Medulla oblongata (tissue), 1 donor: ENCODE results near the gene CREB1.

Experiments
- DNase-seq: peaks from one replicate; pipeline ENCODE4 v3.0.0-alpha.2; 2015; ENCODE audit errors: extremely low spot score

The CREB1 gene

DNA sequence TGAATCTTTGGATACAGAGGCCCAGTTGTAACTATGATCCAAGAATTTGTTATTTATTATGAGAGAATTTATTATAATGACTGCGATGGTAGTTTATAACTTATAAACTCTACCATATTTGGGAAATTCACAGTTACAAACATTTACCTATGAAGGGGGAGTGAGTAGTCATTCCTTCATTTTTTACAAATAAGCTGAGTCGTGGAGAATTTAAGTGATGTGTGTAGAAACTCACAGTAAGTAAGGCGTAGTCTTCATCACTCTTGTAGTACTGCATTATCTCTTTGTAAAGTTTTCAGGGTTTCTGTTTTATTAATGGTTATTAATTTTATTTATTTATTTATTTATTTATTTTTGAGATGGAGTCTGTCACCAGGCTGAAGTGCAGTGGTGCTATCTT lies 13.5 kb downstream of the CREB1 start:
- DNase-seq = no peak

DNA sequence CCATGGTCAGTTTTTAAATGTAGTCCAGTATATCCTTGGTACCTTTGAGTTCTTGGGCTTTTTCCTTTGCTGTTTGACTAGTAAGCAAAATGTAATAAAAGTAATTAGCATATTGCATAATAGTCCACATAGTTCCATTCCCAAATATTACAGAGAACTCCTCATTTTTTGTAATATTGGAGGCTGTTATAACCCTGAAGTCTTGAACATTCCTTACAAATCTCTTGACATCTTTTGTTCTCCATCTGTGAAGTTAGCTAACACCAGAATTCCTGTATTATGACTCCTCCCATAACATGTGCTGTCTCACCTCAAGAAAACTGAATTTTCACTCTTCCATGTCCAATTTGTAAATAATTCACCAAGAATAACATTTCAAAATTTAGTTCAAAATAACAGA lies 17.1 kb downstream of the CREB1 start:
- no peak for DNase-seq

DNA sequence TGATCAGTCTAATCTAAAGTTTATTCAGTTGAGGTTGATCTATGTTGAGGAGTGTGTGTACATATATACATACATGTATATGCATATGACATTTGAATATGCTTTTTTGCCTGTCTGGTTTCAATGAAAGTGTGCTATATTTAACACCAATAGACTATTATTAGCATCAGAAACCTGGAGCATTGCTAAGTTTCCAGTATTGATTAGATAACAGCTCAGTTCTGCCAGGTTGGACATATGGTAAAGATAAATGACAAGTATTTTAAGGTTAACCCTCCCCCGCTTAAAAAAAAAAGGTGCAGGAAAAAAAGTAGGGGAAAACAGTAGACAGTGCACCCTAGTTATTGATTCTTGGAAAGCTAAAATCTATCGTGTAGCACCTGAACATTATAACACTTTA lies 19.4 kb downstream of the CREB1 start:
- no peak for DNase-seq

DNA sequence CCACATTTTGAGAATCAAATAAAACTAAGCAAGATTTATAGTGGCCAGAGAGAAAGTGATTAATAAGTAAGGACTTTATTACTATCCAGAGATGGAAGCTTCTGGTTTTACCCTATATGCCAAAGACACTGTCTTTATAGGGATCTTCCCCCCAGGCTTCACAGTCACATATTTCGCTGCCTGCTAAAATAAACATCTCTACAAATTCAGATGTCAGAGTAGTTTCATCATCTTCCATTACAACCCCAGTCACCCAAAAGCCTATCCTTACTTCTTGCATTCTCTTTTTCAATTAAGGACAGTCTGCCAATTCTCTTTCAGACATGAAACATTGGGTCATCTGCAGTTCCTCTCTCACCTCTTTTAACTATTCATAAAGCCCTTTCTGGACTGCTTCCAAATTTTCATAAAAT lies 28.3 kb downstream of the CREB1 start:
- no peak for DNase-seq

DNA sequence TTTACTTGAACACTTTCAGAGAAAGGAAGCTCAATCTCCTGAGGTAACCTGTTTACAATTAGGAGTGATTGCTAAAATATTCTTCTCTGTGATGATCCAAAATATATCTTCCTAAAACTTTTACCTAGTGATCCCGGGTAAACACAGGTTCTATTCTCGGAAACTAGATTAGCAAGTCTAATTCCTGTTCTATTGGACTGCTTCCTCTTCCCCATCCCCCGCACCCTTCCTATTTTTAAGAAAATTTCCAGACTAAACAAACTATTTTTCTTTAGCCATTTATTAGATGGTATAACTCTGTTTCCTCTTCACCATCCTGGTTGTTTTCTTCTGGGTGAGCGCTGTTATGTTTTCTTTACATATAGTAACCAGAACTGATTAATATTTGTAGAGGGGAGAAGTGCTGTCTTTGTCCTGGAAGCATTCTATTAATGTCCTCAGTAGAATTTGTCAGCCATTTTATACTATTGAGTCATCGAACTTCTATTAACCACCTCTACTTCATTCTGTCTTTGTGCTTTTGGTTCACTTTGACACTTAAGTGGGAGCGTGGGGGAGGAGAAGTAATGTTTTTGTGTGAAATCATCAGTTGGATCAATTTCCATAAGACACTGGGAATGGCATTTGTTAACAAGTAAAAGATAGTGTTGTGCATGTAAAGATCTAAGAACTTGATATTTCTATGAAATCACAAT lies 31.8 kb downstream of the CREB1 start:
- DNase-seq = no peak

DNA sequence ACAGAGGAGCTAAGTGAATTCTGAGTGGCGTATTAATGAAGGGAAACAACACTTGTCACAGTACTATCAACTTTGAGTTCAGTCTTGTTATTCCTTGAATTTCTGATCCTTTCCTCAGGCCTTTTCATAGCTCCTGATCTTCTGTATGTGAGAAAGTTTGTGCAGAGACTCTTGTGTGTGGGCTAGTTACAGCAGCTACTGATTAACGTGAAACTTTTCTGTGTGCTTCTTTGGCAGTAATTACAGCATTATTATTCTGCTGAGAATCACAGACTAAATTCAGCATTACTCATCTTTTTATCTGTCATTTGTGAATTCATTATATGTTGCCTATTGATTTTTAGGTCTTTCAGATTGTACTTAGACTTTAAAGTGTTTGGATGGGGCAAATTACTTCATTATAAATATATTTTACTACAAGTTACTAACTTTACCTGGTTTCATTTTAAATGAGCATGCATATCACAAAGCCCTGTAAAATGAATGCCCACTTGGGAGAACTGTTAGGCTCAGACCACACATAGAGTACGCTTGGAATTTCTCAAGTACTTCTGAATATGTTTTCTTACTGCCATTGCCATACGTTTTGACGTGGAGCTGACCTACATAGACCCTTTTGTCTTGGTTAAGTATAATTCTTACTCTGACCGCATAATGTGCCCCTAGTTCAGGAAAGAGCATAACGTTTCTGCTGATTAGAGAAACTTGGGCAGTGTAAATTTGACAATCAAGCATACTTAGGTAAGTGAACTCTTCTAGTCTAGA lies 36.2 kb downstream of the CREB1 start:
- no peak for DNase-seq

DNA sequence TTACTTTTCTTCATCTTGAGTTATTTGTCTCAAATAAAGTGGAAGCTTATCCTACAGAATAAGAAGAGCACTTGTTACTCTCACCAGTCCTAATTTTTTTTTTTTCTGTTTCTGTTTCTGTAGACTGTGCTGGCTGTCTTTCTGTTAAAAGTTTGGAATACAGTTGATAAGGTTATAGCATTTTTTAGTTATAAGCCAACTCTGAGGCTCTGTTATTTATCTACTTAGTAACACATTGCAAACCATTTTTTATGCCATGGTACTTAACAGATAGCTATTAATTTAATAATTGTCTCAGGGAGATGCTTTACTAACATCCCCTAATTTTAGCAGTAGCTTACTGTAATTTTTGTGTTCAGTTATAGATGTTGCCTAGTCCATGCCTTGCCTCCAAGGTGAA lies 37.9 kb downstream of the CREB1 start:
- no peak for DNase-seq

DNA sequence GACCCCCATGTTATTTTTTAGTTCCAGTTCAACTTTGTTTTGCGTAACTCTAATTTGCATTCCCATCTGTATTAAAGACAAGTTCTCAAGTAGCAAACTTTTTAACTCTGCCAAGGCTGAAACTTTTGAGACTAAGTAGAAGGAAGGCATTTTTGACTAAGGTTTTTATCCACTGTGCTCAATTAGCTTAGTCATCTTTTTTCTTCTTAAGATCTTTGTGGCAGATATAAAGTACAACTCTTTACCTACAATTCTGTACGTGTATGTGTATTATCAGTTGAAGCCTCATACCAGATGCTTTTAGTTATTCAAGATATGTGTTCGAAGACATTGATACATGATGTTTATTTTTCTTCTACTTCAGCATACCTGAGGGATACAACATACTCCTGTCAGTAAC lies 41.6 kb downstream of the CREB1 start:
- DNase-seq = no peak

DNA sequence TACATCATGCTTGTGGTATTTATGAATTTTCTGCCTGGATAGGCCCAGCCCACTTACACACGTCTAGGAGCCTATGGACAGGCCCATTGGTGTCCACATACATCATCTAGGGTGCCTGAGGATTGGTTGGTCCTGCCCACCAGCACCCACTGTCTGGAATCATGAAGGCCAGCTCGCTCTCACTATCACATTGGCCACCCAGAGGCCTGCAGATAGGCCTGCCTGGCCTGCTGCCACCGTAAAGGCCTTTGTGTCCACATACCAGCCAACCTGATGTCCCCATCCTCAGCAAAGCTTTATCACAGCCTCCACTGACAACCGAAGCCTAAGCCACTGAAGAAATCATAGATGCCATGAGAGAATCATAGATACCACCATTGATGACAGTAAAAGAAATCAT lies 55.2 kb downstream of the CREB1 start:
- DNase-seq = no peak

DNA sequence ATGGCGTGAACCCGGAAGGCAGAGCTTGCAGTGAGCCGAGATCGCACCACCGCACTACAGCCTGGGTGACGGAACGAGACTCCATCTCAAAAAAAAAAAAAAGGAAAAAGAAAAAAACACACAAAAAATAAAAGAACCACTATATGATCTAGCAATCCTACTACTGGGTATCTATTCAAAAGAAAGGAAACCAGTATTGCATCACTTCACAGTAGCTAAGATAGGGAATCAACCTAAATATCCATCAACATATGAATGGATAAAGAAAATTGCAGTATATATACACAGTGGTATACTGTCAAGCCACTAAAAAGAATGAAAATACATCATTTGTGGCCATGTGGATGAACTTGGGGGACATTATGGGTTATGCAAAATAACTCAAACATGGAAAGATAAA lies 57.5 kb downstream of the CREB1 start:
- DNase-seq = no peak

DNA sequence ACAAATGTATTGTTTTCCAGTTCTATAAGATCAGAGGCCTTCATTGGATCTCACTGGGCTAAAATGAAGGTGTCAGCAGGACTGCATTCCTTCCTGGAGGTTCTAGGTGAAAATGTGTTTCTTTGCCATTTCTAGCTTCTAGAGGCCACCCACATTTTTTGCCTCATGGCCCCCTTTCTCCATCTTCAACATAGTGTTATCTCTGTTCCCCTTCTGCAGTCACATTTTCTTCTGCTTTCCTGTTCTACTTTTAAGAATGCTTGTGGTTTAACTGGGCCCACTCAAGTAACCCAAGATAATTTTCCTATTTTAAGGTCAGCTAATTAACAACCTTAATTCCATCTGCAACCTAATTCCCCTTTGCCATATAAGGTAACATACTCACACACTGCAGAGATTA lies 59.4 kb downstream of the CREB1 start:
- no peak for DNase-seq

DNA sequence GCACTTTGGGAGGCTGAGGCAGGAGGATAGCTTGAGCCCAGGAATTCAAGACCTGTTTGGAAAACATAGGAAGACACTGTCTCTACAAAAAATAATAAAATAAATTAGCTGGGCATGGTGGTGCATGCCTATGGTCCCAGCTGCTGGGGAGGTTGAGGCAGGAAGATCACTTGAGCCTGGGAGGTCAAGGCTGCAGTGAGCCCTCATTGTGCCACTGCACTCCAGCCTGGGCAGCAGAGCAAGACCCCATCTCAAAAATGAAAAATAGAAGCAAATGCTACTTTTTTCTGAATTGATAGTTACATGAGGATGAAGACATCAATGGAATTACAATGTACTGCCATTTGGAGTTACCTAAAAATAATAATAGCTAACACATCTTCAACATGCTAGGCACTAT lies 63.5 kb downstream of the CREB1 start:
- no peak for DNase-seq

DNA sequence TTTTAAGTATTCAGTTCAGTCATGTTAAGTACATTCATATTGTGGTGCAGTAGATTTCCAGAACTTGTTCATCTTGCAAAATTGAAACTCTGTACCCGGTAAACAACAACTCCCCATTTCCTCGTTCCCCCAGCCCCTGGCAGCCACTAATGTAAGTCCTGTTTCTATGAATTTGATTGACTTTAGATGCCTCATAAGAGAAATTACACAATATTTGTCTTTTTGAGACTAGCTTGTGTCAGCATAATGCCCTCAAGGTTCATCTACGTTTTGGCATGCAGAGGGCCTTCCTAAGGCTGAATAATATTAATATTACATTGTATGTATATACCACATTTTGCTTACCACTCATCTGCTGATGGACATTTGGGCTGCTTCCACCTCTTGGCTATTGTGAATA lies 64.5 kb downstream of the CREB1 start:
- no peak for DNase-seq

DNA sequence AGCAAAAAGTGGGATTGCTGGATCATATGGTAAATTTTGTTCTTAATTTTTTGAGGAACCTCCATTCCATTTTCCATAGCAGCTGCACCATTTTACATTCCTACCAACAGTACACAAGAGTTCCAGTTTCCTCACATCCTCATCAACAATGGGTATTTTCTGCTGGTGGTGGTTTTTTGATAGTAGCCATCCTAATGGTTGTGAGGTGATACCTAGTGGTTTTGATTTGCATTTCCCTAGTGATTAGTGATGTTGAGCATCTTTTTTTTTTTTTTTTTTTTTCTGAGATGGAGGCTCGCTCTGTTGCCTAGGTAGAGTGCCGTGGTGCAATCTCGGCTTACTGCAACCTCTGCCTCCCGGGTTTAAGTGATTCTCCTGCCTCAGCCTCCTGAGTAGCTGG lies 65.0 kb downstream of the CREB1 start:
- DNase-seq = no peak

DNA sequence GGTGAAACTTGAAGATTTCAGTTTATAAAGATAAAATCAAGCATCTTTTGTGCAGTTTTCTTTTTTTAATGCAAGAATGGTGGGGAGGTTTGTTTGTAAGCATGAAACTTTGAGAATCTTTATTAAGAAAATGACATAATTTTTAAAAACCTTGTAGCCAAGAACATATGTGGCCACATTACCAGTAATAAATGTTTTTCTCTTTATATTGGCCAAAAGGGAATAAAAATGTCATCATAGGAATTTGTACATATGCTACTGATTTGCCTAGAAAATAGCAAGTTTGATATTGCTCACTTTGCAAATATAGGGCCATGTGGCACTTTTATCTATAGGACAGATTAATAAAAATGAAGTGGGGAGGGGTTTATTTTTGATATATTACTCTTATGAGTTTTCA lies 69.9 kb downstream of the CREB1 start:
- no peak for DNase-seq

DNA sequence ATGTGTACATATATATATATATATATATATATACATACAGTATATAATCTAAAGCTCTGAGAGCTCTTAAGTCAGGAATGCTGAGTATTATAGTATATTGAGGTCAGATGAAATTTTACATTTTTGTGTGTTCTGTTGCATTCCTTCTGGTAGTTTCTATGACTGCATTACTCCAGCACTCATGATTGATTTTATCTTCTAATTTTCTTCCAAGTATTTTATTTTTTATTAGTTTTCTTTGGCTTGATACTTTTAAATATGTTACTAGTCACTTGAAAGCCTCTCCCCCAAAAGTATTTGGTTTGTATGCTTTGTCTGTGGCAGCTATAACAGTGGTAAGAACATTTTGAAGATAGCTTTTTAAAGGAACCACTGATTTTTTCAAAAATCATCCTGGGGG lies 70.5 kb downstream of the CREB1 start:
- DNase-seq = no peak

DNA sequence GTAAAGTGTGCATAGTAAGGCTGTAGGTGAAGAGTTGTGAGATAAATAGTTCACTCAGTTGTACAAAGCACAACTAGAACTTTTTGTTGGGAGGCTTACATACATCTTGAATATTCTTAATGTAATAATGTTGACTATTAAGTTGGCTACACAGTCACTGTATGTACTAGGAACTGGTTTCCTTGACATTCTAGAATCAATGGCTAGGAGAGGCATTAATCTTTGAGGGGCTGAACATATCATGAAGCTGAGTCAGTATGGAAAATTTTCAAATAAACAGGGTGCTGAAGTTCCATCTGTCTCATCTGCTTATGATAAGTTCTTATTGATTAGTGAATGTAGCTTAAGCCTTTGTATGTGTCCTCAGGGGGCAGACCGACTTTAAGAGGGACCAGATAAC lies 72.0 kb downstream of the CREB1 start:
- no peak for DNase-seq

DNA sequence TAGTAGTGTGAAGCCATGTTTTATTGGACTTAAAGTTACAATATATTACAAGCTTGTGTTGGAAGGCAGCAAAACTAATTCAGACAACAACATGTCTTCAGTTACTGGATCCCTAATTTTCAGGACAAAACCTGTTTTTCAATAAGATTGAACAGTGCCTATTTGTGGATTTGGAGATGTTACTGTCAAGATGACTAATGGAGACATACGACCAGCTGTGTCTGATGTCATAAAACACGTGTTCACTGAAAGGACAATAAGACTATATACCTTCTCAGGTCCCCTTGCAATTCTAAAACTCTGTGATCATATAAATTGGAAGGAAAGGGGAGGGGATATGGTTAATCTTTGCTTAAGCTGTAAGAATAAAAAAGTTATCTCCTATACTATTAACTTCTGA lies 73.7 kb downstream of the CREB1 start:
- no peak for DNase-seq

DNA sequence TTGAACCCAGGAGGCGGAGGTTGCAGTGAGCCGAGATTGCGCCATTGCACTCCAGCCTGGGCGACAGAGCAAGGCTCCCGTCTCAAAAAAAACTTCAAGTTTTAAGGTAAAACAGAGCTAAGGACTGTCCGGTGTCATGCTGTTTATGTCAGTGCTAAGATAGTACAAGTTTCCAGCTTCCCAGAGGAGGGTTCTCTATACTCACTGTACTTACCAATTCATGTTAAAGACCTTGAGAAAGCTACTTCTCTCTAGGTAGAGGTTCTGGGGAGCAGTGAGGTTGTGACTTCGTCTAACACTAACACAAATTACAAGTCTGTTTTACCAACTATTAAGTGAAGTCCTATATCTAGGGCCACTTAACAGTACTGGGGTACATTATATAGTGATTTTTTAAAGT lies 76.6 kb downstream of the CREB1 start:
- no peak for DNase-seq

DNA sequence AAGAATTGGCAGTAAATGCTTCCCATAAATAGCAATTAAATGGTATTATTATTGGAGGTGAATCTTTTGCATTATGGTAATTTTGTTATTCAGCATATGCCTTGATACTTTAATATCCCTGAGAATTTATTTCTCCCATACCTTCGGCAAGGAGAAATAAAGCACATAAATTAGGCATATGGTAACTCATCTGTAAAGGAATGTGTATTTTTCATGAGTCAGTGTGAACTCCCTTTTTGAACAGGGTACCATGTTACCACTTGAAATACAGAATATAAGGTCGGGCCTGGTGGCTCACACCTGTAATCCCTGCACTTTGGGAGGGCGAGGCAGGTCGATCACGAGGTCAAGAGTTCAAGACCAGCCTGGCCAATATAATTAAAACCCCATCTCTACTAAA lies 77.1 kb downstream of the CREB1 start:
- DNase-seq = no peak

DNA sequence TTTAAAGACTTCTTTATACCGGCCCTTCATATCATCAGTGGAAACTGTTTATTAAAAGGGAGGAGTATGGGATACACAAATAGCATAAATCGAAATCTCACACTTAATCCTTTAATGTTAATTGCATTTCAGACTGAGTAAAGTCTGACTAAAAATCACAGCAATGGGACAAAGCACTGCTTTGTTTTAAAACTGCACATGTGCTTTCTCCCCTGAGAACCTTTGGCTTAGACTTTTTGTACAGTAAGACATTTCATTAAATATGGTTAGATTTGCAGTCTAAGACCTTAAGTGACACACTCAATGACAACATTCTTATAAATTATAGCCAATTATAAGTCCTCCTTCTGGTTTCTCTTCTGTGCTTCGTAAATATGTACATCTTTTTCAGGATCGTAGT lies 83.0 kb downstream of the CREB1 start:
- DNase-seq = no peak

DNA sequence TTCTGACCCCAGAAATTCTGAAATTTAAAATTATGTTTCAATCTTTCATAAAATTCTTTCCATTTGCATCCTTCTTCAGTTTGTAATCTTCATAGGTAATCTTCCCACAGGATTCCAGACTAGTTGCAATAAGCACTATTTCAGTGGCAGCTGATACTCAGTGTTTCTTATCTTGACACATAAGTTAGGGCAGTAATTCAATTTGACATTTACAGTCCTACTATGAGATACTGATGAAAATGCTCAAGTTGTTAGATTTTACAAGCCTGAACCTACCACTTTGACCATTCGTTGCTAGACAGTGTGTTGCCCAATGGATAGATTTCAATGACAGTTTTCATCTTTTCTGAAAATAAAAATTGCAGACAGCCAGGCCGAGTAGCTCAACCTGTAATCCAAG lies 85.1 kb downstream of the CREB1 start:
- DNase-seq = no peak

DNA sequence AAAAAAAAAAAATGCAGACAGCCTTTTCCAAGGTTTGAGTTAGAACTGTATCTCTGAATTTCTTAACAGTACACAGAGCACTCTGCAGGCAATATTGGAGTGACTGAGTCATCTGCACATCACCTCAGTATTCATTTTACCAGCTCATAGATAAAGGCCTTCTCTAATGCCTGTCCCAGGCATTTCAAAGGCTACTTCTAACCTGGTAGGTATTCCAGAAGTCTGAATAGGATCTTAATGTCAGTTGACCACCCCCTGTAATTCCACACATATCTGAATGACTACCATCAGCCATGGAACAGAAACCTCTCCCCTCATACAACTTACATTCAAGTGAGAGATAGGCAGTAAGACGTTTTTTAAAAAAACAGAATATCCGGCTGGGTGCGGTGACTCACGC lies 86.4 kb downstream of the CREB1 start:
- DNase-seq = no peak
